ENCODE results near the gene INO80C. TPM values are rescaled to one million over a fixed set of nuclear protein-coding genes. Genes with fewer than 3 reads are reported as not detected.

Gene INO80C
- total RNA-seq, 1 experiment from 2014 or later, result 51.1 TPM

DNA sequence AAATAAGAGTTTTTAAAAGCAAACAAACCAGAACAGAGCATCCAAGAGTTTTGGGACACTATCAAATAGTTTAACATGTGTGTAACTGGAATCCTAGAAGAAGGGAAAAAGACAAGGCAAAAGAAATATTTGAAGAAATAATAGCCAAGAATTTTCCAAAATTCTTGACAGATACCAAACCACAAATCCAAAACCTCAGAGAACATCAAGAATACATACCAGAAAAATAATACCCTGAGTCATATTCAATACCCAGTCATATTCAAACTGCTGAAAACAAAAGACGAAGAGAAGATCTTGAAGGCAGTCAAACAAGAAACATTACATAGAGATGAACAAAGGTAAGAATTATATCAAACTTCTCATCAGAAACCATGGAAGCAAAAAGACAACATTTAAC lies 22.9 kb downstream of the INO80C start:
- TF ChIP-seq, protein P1, sequence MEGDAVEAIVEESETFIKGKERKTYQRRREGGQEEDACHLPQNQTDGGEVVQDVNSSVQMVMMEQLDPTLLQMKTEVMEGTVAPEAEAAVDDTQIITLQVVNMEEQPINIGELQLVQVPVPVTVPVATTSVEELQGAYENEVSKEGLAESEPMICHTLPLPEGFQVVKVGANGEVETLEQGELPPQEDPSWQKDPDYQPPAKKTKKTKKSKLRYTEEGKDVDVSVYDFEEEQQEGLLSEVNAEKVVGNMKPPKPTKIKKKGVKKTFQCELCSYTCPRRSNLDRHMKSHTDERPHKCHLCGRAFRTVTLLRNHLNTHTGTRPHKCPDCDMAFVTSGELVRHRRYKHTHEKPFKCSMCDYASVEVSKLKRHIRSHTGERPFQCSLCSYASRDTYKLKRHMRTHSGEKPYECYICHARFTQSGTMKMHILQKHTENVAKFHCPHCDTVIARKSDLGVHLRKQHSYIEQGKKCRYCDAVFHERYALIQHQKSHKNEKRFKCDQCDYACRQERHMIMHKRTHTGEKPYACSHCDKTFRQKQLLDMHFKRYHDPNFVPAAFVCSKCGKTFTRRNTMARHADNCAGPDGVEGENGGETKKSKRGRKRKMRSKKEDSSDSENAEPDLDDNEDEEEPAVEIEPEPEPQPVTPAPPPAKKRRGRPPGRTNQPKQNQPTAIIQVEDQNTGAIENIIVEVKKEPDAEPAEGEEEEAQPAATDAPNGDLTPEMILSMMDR (conservative IDR thresholded peaks at IDR 0.05), result no peak
- H2BK120ac ChIP-seq (ENCODE audit: low read depth, low read length, poor library complexity, severe bottlenecking), result no peak overlapping the region
- no peak overlapping the region for H2AFZ ChIP-seq (ENCODE audit: low read length)
- Mint-ChIP-seq H3K36me3 (ENCODE audit: insufficient read depth in 1 of 3, low read depth in 3 of 3) (peaks cover 18 to 50% (median 40%) of the 10 kb centered on the region in 3 experiments; a peak in 6 of 7 replicates), H3K27me3 (ENCODE audit: low read depth) (no peaks in the 10 kb centered on the region), H3K9me3 (no peaks in the 10 kb centered on the region), H3K4me1 (no peaks in the 10 kb centered on the region), H3K27ac (peak overlapping the region in 1 of 3 experiments; percentile 36; a peak in 1 of 7 replicates), H3K4me3 (no peak overlapping the region)
- peaks cover 2% of the 10 kb centered on the region for H3K79me1 ChIP-seq (ENCODE audit: insufficient read depth, low read depth, low read length, poor library complexity, severe bottlenecking)
- no peak overlapping the region for H3K4me2 ChIP-seq (ENCODE audit: insufficient read depth, insufficient read length, low read length)
- H3K14ac ChIP-seq (ENCODE audit: insufficient read depth, low read length), result no peak overlapping the region
- no peaks in the 10 kb centered on the region for H3K27me3 ChIP-seq (ENCODE audit: insufficient read depth, low read length)
- no peak overlapping the region for H4K91ac ChIP-seq (ENCODE audit: insufficient read length, low read depth, low read length)
- H4K8ac ChIP-seq (replicated peaks; ENCODE audit: insufficient read length, low read depth, low read length), result no peak overlapping the region
- H3K4me1 ChIP-seq (ENCODE audit: insufficient read depth, low read length), result no peaks in the 10 kb centered on the region
- WGBS (ENCODE audit: extremely low coverage, insufficient read length, low lambda C conversion rate), result no CpG with 5 or more reads among the region's 1 CpG
- H3K27ac ChIP-seq (ENCODE audit: insufficient read length, low read depth, low read length), result no peak overlapping the region
- no peaks in the 10 kb centered on the region for H4K20me1 ChIP-seq (ENCODE audit: control insufficient read depth, insufficient read depth, insufficient read length)
- no peak overlapping the region for H3T11ph ChIP-seq (ENCODE audit: low read length)
- H2AK5ac ChIP-seq (ENCODE audit: insufficient read length, low read length), result no peak overlapping the region
- DNase-seq, result no peak
- H3K79me2 ChIP-seq (ENCODE audit: insufficient read depth, low read length), result no peaks in the 10 kb centered on the region
- no peak overlapping the region for H3K18ac ChIP-seq (ENCODE audit: insufficient read length, low read depth, low read length)
- H2BK5ac ChIP-seq (ENCODE audit: insufficient read length, low read length), result no peak overlapping the region
- no peak overlapping the region for H3K9ac ChIP-seq (ENCODE audit: extremely low read depth, insufficient read length, low read length)
- no peak overlapping the region for H2BK15ac ChIP-seq (ENCODE audit: low read depth, low read length)
- H3K4ac ChIP-seq (ENCODE audit: low read depth, low read length), result no peak overlapping the region
- no peak overlapping the region for H2BK20ac ChIP-seq (ENCODE audit: low read depth, low read length, poor library complexity, severe bottlenecking)
- no peaks in the 10 kb centered on the region for H3K9me3 ChIP-seq (ENCODE audit: control insufficient read depth, low read depth, low read length)
- H3K56ac ChIP-seq (ENCODE audit: insufficient read length, low read depth, low read length), result no peak overlapping the region
- H2BK12ac ChIP-seq (ENCODE audit: insufficient read length, low read depth, low read length), result no peak overlapping the region
- no peak overlapping the region for H4K5ac ChIP-seq (ENCODE audit: insufficient read length, low read depth, low read length)
- H3K23ac ChIP-seq (ENCODE audit: insufficient read length, low read depth, low read length), result no peak overlapping the region
- no peaks in the 10 kb centered on the region for H3K23me2 ChIP-seq (ENCODE audit: insufficient read length, low read depth, low read length, poor library complexity, severe bottlenecking)
